ENCODE data around the gene KRTAP10-12.

DNA sequence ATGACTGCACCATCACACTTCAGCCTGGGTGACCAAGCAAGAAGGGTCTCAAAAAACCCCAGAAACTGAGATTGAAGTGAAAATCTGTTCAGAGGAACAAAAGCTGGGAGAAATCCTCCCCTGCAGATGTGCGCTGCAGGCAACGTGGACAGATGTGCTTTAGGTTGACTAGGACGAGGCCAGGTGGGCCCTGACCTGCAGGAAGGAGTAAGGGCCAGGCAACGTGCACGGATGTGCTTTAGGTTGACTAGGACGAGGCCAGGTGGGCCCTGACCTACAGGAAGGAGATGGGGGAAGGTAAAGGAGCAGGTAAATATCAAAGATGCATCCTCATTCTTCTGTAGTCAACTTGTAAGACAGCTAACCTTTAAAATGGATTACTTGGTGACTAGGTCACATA lies 12.5 kb upstream of the KRTAP10-12 start:
- TF ChIP-seq, protein P1, sequence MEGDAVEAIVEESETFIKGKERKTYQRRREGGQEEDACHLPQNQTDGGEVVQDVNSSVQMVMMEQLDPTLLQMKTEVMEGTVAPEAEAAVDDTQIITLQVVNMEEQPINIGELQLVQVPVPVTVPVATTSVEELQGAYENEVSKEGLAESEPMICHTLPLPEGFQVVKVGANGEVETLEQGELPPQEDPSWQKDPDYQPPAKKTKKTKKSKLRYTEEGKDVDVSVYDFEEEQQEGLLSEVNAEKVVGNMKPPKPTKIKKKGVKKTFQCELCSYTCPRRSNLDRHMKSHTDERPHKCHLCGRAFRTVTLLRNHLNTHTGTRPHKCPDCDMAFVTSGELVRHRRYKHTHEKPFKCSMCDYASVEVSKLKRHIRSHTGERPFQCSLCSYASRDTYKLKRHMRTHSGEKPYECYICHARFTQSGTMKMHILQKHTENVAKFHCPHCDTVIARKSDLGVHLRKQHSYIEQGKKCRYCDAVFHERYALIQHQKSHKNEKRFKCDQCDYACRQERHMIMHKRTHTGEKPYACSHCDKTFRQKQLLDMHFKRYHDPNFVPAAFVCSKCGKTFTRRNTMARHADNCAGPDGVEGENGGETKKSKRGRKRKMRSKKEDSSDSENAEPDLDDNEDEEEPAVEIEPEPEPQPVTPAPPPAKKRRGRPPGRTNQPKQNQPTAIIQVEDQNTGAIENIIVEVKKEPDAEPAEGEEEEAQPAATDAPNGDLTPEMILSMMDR (conservative IDR thresholded peaks at IDR 0.05; ENCODE audit: low read depth, low read length), result no peak
- no peak for TF ChIP-seq USF2 (IDR thresholded peaks at IDR 0.05; ENCODE audit: low read depth, low read length)
